ENCODE results near the gene GPR143.
"Not testable (repeated sequence)": the region's sequence is repeated elsewhere in the genome, so short reads cannot be mapped to it uniquely, and the experiment has no call there.

Gene GPR143

GRCh38 chrX:9765737-9766097, at the start of gene GPR143:
Gene GPR143, minus strand, starts transcription at chrX:9765847. Its CDS starts 30 bp downstream, at chrX:9765817.
- no peak for DNase-seq (ENCODE audit: low spot score)

GRCh38 chrX:9811086-9811485, 45.4 kb upstream of the GPR143 start:
- not testable (repeated sequence) for DNase-seq (ENCODE audit: low spot score)

DNA sequence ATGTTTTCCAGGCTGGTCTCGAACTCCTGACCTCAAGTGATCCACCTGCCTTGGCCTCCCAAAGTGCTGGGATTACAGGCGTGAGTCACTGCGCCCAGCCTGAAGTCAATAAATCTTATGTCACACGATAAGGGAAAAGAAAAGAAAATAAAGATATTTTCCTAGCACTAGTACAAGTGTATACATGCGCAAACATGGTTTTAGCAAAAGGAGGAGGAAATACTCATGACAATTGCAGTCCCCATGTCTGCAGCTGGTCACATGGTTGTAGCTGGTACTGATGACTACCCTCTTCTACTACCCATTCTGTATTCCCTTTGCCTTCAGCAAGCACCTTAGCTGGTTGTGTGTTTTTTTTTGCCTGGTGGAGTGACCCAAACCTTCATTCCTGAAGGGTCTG, 44.2 kb upstream of the GPR143 start:
- DNase-seq (ENCODE audit: low spot score) = not testable (repeated sequence)

- no peak for DNase-seq (ENCODE audit: low spot score)
These were observed 41.9 kb upstream of the GPR143 start for GRCh38 chrX:9807355-9808182.

DNA sequence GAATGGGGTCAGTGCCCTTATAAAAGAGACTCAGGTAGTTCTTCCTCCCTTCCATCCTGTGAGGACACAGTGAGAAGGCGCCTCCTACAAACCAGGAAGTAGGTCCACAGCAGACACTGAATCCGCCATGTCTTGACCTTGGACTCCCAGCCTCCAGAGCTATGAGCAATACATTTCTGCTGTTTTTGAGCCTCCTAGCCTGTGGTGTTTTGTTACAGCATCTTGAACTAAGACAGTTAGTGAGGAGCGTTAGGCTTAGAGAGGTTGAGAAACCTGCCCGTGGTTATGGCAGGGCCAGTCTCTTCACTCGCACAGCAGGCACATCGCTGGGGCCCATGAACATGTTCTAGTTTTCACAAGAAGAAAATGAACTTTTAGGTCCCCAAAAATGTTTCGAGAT, 40.3 kb upstream of the GPR143 start:
- no peak for DNase-seq (ENCODE audit: low spot score)

GRCh38 chrX:9804444-9804843, 38.8 kb upstream of the GPR143 start:
- DNase-seq (ENCODE audit: low spot score) = no peak

DNA sequence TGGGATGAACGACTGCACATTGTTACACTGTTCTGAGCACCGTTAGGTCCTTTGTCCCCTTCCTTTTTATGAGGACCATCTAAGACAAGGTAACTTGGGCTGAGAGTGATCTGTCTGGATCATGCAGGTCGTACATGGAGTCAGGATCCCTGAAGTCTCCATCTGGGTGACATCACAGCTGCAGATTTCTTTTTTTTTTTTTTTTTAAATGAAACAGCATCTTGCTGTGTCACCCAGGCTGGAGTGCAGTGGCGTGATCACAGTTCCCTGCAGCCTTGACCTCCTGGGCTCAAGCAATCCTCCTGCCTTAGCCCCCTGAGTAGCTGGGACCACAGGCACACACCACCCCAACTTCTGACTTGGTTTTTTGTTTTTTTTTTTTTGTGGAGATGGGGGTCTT, 37.1 kb upstream of the GPR143 start:
- no peak for DNase-seq (ENCODE audit: low spot score)

DNA sequence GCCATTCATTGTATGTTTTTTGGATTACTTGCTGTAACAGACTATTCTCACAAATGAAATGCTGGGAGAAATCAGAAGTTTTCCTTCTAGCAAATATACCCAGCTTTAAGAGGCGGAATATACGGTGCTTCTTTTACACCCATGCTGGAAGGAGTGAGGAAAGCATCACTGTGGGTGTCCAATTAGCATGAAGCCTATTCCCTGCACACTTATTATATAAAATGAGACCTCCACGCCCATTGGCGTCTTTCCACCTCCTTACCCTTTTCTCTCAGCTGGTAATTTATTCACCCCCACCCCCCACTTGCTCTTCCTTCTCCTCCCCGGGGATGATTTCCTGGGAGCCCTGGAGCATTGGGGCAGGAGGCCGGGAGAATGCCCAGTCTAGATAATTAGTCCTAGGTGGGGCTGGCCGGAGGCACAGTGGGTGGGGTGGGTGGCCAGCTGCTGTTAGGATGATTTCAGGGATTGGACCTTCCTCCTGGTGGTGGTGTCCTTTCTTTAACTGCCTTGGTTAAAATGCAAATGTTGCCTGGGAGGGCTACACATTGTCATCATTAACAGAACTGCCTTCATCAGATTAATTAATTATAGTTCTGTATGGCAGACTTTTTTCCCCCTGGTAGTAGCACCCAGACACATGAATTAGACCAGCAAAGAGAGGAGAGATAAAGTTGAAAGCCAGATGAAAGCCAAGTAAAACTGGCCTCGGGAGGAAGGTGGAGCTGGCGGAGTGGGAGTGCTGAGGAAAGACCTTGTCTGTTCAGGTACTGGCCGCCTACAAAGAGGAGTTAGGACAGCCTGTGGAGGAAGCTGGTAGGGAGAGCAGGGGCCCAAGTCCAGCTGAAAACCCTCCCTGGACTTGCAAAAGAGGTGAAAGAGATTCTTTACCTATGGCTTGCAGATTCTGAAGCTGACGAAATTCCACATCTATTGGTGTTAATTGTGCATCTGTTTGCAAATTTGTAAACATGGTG, 32.0 kb upstream of the GPR143 start:
- no peak for DNase-seq (ENCODE audit: low spot score)

- no peak for DNase-seq (ENCODE audit: low spot score)
These were observed 28.8 kb upstream of the GPR143 start for GRCh38 chrX:9794495-9794894.

GRCh38 chrX:9790866-9791265, 25.2 kb upstream of the GPR143 start:
- DNase-seq (ENCODE audit: low spot score) = no peak

GRCh38 chrX:9789555-9789954, 23.9 kb upstream of the GPR143 start:
- DNase-seq (ENCODE audit: low spot score) = no peak

DNA sequence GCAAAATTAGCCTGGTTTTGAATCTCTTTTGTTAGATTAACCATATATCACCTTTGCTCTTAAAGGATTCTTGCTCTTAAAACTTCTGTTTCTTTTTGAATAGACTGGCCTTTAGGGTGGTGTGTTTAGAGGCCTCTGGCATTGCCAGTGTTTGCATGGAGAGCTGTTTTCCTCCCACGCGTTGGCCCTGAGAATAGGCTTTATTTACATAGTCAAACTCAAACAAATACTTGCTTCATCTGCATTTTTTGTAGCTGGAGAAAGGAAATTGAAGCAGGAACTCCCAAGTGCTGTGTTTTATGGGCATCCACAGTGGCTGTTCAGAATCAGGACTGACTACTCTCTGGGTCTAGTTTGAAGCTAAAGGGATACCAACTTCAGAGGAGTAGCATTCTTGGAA, 23.3 kb upstream of the GPR143 start:
- no peak for DNase-seq (ENCODE audit: low spot score)

- DNase-seq (ENCODE audit: low spot score) = no peak
These were observed 21.4 kb upstream of the GPR143 start for GRCh38 chrX:9786798-9787635.

DNA sequence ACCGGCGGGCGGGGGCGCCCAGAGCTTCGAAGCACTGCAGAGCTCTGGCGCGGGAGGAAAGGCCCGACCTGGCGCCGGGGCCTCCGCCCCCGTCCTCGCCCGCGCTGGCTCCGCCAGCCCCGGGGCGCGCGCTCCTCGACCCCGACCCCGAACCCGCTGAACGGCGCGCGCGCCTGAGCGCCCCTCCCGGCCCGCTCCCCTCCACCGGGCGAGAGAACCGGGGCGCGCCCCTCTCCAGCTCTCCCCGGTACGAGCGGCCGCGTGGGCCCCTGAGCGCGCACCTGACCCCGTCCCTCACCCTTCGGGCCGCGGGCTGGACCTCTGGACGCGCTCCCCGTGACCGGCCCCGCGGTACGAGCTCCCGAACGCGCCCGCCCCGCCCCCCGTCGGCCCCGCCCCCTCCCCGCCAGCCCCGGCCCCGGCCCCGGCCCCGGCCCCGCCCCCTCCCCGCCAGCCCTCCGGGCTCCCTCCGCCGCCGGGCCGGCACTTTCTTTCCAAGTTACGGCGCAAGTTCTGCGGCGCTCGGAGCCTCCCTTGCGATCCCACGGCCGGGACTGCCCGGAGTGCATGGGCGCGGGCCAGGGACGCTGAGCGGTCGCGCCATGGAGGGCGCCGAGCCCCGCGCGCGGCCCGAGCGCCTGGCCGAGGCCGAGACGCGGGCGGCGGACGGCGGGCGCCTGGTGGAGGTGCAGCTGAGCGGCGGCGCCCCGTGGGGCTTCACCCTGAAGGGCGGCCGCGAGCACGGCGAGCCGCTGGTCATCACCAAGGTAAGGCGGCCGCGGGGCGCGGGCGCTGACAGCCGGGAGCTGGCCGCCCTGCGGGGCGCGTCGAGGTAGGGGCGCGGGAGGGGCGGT, 20.5 kb upstream of the GPR143 start, which contains the start of gene SHROOM2:
Gene SHROOM2 (plus strand): TSS at position 486 of the 854 bp plus-strand sequence. CDS start 117 bp downstream, at position 603.
- no peak for DNase-seq (ENCODE audit: low spot score)

DNA sequence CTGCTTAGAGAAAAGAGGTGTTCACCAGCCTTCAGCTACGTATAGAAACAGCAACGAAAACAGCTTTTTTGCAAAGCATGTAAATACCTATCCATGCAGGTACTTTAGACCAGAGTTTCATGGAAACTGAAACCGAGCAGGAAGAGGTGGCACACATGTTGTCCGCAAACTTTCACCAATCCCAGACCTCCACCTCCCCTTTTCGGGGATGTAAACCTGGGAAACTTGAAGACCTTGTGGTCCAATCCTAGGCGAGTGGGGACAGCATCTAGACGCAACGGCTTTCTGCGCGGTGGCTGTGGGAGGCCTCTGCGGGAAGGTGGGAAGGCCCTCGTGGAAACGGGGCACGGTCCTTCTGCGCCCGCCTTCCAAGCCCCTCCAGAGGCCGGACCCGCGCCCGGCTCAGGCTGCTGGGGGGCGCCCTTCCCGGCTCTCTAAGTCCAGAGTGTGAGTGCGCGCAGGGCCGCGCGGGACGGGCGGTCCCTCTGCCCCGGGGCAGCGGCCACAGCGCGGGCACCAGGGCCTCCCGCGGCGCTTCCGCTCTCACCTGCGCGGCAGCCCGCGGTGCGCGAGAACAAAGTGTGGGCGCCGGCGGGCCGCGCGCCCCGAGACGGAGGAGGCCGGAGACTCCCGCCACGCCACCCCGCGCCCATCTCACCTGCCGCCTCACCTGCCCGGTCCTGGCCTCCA, 19.8 kb upstream of the GPR143 start:
- DNase-seq (ENCODE audit: low spot score) = no peak

- DNase-seq (ENCODE audit: low spot score) = no peak
These were observed 18.7 kb upstream of the GPR143 start for GRCh38 chrX:9784332-9784731.

DNA sequence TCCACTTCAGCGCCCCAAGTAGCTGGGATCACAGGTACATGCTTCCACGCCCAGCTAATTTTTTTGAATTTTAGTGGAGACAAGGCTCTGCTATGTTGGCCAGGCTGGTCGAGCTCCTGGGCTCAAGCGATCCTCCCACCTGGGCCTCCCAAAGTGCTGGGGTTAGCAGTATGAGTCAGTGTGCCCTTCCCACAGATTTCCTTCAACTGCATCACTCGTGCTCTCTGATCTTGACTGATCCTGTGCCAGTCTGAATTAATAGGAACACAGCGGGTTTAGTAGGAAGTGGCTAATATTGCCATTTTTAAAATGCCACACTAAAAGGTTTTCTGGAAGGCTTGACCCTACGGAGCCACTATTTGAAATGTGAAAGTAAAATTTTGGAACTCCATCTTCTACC, 16.3 kb upstream of the GPR143 start:
- DNase-seq (ENCODE audit: low spot score) = no peak

- no peak for DNase-seq (ENCODE audit: low spot score)
These were observed 10.3 kb upstream of the GPR143 start for GRCh38 chrX:9775930-9776329.

DNA sequence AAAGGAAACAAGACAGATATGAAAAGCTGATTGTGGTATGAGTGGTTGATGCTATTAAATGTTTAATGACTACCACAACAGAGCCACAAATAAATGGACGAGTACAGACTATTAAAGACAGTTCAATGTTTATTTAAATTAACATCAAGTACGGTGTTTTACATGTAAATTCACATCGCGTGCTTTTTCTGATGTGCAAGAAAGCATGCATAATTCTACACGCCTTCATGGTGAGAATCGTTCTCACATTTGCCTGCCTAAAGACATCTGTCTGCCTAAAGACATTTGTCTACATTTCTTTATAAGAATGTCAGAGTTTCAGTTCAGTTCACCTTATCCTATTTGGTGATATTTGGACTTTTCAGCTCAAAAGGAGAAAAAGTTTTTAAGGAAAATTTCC, 7.3 kb upstream of the GPR143 start:
- DNase-seq (ENCODE audit: low spot score) = no peak

- no peak for DNase-seq (ENCODE audit: low spot score)
These were observed 4.7 kb upstream of the GPR143 start for GRCh38 chrX:9770319-9770718.
